GM19463 (cell line): ENCODE results near the gene NOXA1.
"Not testable (repeated sequence)": the region's sequence is repeated elsewhere in the genome, so short reads cannot be mapped to it uniquely, and the experiment has no call there.

Experiments
- ATAC-seq: cut with Tn5 transposase; IDR thresholded peaks from one replicate; pipeline ENCODE4 v1.9.1; 2021; ENCODE audit warnings: mild to moderate bottlenecking, moderate library complexity; ENCODE audit not compliant: unreplicated experiment

Gene NOXA1

GRCh38 chr9:137405677-137406081 lies 17.5 kb upstream of the NOXA1 start:
- no peak for ATAC-seq

GRCh38 chr9:137406085-137406760 lies 17.0 kb upstream of the NOXA1 start:
- no peak for ATAC-seq

DNA sequence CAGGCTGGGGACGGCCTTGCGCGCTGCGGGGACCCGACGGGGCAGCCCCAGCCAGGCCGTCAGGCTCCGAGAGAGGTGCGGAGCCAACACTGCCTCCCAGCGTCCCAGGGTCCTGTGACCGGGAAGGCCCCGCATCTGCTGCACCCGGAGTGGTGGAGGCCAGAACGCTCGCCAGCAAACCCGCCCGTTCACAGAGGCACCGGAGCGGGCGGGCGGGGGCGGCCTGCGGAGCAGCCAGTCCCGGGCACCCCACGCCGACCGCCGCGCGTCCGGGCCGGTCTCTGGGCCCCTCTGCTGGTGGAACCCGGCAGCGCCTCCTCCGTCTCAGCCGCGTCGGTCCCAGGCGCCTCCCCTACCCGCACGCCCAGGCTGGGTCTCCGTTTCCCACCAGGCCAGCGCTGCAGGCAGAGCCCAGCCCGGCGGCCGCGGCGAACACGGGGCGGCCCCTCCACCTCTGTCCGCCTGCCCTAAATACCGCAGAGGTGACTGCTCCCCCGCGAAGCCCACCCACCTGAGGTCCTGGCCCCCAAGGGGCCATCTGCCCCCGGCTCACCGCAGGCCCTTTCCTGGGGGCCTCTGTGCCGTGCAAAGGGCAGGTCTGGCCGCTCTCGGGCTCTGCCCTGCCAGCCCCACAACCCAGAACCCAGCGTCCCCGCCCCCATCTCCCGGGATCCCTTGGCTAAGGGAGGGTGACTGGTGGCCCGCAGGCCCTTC lies 16.2 kb upstream of the NOXA1 start:
- peak; percentile 51 for ATAC-seq

GRCh38 chr9:137407590-137408300 lies 15.4 kb upstream of the NOXA1 start:
- no peak for ATAC-seq

DNA sequence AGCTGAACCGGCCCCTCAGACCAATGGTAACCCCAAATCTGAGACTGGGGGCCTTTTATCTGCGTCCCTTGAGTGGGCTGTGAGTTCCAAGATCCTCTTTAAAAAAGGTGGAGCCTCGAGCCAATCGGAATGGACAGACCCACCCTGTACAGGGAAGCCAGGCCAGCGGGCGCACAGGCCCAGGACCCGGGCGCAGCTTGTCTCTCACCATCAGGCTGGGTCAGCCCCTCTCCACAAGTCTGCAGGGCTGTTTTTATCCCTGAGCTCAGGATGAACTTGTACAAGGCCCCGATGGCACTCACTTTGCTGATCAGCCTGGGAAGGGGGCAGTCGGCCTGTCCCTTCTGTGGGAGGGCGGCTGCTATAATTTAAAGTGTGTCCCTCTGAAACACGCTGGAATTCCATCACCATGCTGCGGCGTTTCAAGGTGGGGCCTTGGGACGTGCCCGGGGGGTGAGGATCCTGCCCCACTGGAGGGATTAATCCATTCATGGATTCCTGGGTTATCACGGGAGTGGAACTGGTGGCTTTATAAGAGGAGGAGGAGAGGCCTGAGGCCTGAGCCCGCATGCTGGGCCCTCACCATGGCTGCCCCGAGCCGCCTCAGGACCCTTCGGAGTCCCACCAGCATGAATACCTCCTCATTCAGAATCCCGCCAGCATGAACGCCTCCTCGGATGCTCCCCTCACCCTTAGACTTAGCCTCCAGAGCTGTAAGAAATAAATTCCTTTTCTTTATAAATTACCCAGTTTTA lies 14.4 kb upstream of the NOXA1 start:
- ATAC-seq: no peak

DNA sequence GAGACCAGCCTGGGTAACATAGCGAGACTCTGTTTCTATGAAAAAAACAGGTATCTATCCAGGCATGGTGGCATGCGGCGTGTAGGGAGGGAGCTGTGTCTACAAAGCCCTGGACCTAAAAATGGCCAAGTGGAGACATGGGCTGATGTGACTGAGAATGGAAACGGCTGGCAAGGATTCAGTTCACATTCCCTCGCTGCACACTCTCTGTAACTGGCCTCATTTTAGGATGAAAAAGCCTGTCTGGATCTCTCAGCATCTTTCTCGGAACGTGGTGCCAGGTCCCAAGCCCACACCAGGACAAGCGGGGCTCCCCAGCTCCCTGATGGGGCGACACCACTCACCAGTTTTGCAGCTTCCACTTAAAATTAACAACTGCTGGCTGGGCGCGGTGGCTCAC lies 13.7 kb upstream of the NOXA1 start:
- no peak for ATAC-seq

GRCh38 chr9:137410236-137410890 lies 12.8 kb upstream of the NOXA1 start:
- ATAC-seq: not testable (repeated sequence)

GRCh38 chr9:137410891-137411249 lies 12.3 kb upstream of the NOXA1 start:
- ATAC-seq: no peak

DNA sequence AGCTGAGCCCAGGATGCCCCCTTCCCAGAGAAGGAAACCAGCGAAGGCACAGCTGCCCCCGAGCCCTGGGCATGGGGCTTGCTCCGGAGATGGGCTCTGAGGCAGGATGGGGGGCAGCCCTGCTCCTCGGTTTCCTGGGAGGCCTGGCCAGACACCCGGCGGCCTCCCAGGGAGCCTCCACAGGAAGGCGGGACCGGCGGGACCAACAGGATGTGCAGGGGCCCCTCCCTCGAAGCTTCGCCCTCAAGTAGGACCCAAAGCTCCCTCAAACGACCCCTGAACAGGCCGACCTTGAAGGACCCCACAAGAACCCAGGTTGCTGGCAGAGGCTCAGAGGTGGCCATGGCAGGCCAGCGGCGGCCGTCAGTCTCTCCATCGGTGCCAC lies 11.9 kb upstream of the NOXA1 start:
- ATAC-seq: no peak

GRCh38 chr9:137411645-137412380 lies 11.4 kb upstream of the NOXA1 start:
- ATAC-seq: no peak

DNA sequence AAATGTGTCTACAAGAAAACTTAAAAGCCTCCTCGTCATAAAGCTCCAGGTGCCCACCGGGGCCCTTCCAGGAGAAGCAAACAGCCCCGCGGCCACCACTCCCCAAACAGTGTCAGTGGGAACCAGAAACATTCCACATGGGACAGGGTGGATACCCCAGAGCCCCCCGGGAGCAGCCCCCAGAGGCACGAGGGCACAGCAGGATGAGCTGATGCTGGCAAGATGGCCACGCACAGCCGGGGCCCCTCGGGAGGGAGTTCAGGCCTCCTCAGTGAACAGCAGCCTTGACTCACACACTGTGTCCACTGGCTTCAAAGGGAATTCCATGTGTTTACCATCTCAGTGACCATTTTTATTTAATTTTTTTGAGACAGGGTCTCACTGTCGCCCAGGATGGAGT lies 10.8 kb upstream of the NOXA1 start:
- ATAC-seq: no peak

DNA sequence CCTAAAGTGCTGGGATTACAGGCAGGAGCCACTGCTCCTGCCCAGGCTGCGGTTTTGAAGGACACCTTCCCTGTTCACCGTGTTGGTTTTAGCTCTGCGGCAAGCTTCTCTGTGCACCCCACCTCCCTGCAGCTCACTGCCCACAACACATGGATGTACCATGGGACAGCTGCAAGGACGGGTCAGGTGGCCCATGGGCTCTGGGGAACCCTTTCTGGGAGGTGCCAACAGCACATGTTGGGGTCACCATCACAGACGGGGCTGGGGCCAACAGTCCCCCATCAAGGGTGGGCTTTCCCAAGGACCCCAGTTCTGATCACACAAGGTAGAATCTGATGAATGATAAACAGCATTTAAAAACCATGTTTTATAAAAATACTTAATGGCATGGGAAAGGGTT lies 7.7 kb upstream of the NOXA1 start:
- ATAC-seq: no peak

- no peak for ATAC-seq
Observed at GRCh38 chr9:137416006-137416562, 7.1 kb upstream of the NOXA1 start.

GRCh38 chr9:137416563-137417151 lies 6.5 kb upstream of the NOXA1 start:
- no peak for ATAC-seq

DNA sequence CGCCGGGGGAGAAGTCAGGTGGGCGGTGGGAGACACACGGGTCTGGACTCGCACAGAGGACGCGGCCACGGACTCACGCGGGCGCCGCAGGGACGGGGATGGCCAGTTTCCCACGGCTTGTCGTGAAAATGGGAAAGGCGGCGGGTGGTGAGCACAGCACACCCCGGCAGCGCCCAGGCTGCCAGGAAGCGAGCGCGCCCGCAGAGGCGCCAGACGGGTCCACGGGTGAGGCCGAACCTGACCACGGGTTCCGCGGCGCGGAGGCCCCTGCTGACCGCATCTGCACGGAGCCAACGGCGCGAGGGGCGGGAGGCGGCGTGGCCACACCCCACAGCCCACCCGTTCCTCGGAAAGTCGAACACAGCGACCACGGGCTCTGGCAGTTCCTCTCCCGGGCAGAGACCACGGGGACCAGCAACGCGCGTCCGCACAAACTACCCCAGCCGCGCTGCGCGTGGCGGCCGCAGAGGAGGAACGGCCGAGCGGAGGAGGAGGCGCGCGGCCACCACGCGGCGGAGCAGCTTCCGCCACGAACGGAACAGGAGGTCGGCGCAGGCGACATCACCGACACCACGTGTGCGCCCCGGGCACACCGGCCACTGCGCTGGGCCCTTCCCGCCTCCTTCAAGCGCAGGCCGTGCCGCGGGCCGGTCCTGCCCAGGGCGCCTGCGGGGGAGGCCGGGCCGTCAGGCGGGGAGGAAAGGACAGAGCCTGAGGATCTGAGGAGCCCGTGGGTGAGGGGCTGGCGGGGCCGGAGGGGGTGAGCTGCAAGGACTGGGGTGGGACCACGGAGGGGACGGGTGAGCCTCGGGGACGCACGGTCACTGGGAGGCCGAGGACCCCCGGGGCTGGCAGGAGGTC lies 5.8 kb upstream of the NOXA1 start:
- ATAC-seq: no peak

GRCh38 chr9:137421838-137422603 lies 1.2 kb upstream of the NOXA1 start:
- no peak for ATAC-seq

DNA sequence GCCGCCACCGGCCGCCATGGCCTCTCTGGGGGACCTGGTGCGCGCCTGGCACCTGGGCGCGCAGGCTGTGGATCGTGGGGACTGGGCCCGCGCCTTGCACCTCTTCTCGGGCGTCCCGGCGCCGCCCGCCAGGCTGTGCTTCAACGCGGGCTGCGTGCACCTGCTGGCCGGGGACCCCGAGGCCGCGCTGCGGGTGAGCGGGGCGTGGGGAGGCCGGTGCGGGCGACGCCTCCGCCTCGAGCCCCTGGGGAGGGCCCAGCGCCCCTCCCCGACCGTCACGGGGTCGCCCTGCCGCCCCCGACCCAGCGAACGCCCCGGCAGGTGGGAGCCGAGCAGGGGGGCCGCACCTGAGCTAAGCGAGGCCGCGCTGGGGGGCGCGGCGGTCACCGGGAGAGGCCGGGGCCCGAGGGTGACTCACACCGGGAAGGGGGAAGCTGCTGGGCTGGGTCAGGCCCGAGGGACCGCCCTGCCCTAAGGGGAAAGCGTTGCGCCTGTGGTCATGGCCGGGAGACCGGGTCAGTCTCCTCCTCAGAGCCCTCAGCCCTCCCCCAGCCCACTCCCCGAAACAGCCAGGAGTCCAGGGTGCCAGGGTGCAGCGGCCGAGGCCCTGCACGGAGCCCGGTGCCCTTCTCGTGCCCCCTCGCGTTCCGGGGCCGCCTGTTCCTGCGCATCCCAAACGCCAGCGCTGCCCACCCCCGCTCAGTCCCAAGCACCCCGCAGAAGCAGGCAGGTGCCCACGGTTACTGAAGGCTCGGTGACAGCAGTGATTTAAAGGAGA lies 510 bp downstream of the NOXA1 start:
- ATAC-seq: peak; percentile 30
